GM13977 (cell line): ENCODE measurements around the gene GABBR2.
A peak's percentile ranks its signal among the peaks of the same experiment; 100 is the strongest.

Experiments used
- DNase-seq: peaks from one replicate; pipeline ENCODE4 v3.0.0; 2012; ENCODE audit warnings: low spot score
- CTCF ChIP-seq: IDR thresholded peaks from 2 replicates; pipeline ENCODE4 v1.5.1; 2012; ENCODE audit warnings: mild to moderate bottlenecking, control low read depth; ENCODE audit not compliant: insufficient read depth; ENCODE audit errors: extremely low read depth, missing control alignments
- in situ Hi-C: fragments of 300-500 bp; cut with MboI; formaldehyde crosslinking; loops from one replicate; pipeline ENCODE4 v1.12.0; 2022; ENCODE audit warnings: low sequenced_read_pairs, low pct_unique_long_range_greater_than_20kb, mixed read lengths, inconsistent platforms; ENCODE audit not compliant: unreplicated experiment

Gene GABBR2

GRCh38 chr9:98579700-98580099, 129.0 kb downstream of the GABBR2 start:
- in situ Hi-C loops: no loop called here
- no peak for TF ChIP-seq CTCF
- DNase-seq: no peak

- in situ Hi-C loops: no loop called here
- no peak for DNase-seq
- no peak for TF ChIP-seq CTCF
These were observed 131.3 kb downstream of the GABBR2 start for GRCh38 chr9:98577446-98577845.

- TF ChIP-seq CTCF: no peak
- in situ Hi-C loops: no loop called here
- DNase-seq: no peak
These were observed 131.9 kb downstream of the GABBR2 start for GRCh38 chr9:98576859-98577258.

- DNase-seq: no peak
- no peak for TF ChIP-seq CTCF
- in situ Hi-C loops: no loop called here
These were observed 132.4 kb downstream of the GABBR2 start for GRCh38 chr9:98576354-98576753.

- DNase-seq: peak; percentile 65
- no peak for TF ChIP-seq CTCF
- in situ Hi-C loops: no loop called here
These were observed 133.1 kb downstream of the GABBR2 start for GRCh38 chr9:98575379-98576346.

- in situ Hi-C loops: no loop called here
- no peak for DNase-seq
- no peak for TF ChIP-seq CTCF
These were observed 134.9 kb downstream of the GABBR2 start for GRCh38 chr9:98573749-98574278.
